ENCODE measurements around the gene MYH10. TPM values are rescaled to one million over a fixed set of nuclear protein-coding genes. Genes with fewer than 3 reads are reported as not detected.

The MYH10 gene
- total RNA-seq, 1 donor from 2014 or later: 270 TPM

- no peaks in the 10 kb centered on the region for H3K9me3 Mint-ChIP-seq
- H3K27me3 Mint-ChIP-seq (ENCODE audit: low read depth): no peaks in the 10 kb centered on the region
- DNase-seq (ENCODE audit: low read depth, low spot score): no peak
- H3K4me1 Mint-ChIP-seq: no peaks in the 10 kb centered on the region
- no peak overlapping the region for H3K4me3 Mint-ChIP-seq
- H3K27ac Mint-ChIP-seq (ENCODE audit: unreplicated experiment): no peak overlapping the region
- peak; percentile 44 for TF ChIP-seq CTCF (conservative IDR thresholded peaks at IDR 0.05)
- H3K36me3 Mint-ChIP-seq (ENCODE audit: low read depth): peaks cover 34% of the 10 kb centered on the region
Observed at GRCh38 chr17:8572764-8573163, 57.8 kb downstream of the MYH10 start.

GRCh38 chr17:8563981-8564602, 66.4 kb downstream of the MYH10 start:
- Mint-ChIP-seq H3K27me3 (ENCODE audit: low read depth) (no peaks in the 10 kb centered on the region), H3K27ac (ENCODE audit: unreplicated experiment) (no peak overlapping the region), H3K36me3 (ENCODE audit: low read depth) (peaks cover 39% of the 10 kb centered on the region), H3K4me1 (no peaks in the 10 kb centered on the region), H3K9me3 (no peaks in the 10 kb centered on the region), H3K4me3 (no peak overlapping the region)
- TF ChIP-seq CTCF (conservative IDR thresholded peaks at IDR 0.05): no peak
- no peak for DNase-seq (ENCODE audit: low read depth, low spot score)

GRCh38 chr17:8563024-8563776, 67.3 kb downstream of the MYH10 start:
- Mint-ChIP-seq H3K27me3 (ENCODE audit: low read depth) (no peaks in the 10 kb centered on the region), H3K4me3 (no peak overlapping the region), H3K4me1 (peaks cover 3% of the 10 kb centered on the region), H3K36me3 (ENCODE audit: low read depth) (peaks cover 31% of the 10 kb centered on the region), H3K27ac (ENCODE audit: unreplicated experiment) (no peak overlapping the region), H3K9me3 (no peaks in the 10 kb centered on the region)
- no peak for DNase-seq (ENCODE audit: low read depth, low spot score)
- TF ChIP-seq CTCF (conservative IDR thresholded peaks at IDR 0.05): no peak

- Mint-ChIP-seq H3K9me3 (no peaks in the 10 kb centered on the region), H3K4me3 (no peak overlapping the region), H3K27ac (ENCODE audit: unreplicated experiment) (no peak overlapping the region), H3K36me3 (ENCODE audit: low read depth) (peaks cover 23% of the 10 kb centered on the region), H3K27me3 (ENCODE audit: low read depth) (no peaks in the 10 kb centered on the region), H3K4me1 (peaks cover 6% of the 10 kb centered on the region)
- DNase-seq (ENCODE audit: low read depth, low spot score): no peak
- TF ChIP-seq CTCF (conservative IDR thresholded peaks at IDR 0.05): no peak
Observed at GRCh38 chr17:8558144-8558543, 72.4 kb downstream of the MYH10 start.

- H3K9me3 Mint-ChIP-seq: no peaks in the 10 kb centered on the region
- no peak overlapping the region for H3K27ac Mint-ChIP-seq (ENCODE audit: unreplicated experiment)
- no peak for TF ChIP-seq CTCF (conservative IDR thresholded peaks at IDR 0.05)
- no peaks in the 10 kb centered on the region for H3K27me3 Mint-ChIP-seq (ENCODE audit: low read depth)
- peaks cover 24% of the 10 kb centered on the region for H3K36me3 Mint-ChIP-seq (ENCODE audit: low read depth)
- peaks cover 6% of the 10 kb centered on the region for H3K4me1 Mint-ChIP-seq
- no peak for DNase-seq (ENCODE audit: low read depth, low spot score)
- H3K4me3 Mint-ChIP-seq: no peak overlapping the region
Observed at GRCh38 chr17:8557176-8557806, 73.2 kb downstream of the MYH10 start.
